Brain microvascular endothelial cell (primary cell): ENCODE data around the gene FOSL1.

ENCODE experiments used
- DNase-seq: peaks from one replicate; pipeline ENCODE4 v3.0.0-alpha.2; 2020
- H3K27ac ChIP-seq: fragments of 250-450 bp; sonication (Bioruptor Pico); 2 replicates; pipeline ENCODE4 v1.5.1; 2020; ENCODE audit warnings: mild to moderate bottlenecking, moderate library complexity
- H3K27me3 ChIP-seq: fragments of 250-450 bp; sonication (Bioruptor Pico); replicated peaks from 2 replicates; pipeline ENCODE4 v1.5.1; 2020; ENCODE audit warnings: mild to moderate bottlenecking
- H3K36me3 ChIP-seq: fragments of 250-450 bp; sonication (Bioruptor Pico); replicated peaks from 2 replicates; pipeline ENCODE4 v1.5.1; 2020; ENCODE audit warnings: mild to moderate bottlenecking
- H3K4me3 ChIP-seq: 2 replicates; pipeline ENCODE4 v1.5.1; 2011; ENCODE audit warnings: low read depth, mild to moderate bottlenecking, control low read depth, low read length, moderate library complexity
- in situ Hi-C: cut with HindIII; loops from 2 replicates; pipeline ENCODE4 v1.10.0; 2017; ENCODE audit warnings: low sequenced_read_pairs, low pct_ligation_motif_present
- TF ChIP-seq, protein P1 (sequence below): IDR thresholded peaks from 2 replicates; pipeline ENCODE4 v1.5.1; 2011; ENCODE audit warnings: low read depth, mild to moderate bottlenecking, moderate library complexity, low read length, control low read depth, inconsistent platforms; ENCODE audit errors: missing control alignments

Gene FOSL1

DNA sequence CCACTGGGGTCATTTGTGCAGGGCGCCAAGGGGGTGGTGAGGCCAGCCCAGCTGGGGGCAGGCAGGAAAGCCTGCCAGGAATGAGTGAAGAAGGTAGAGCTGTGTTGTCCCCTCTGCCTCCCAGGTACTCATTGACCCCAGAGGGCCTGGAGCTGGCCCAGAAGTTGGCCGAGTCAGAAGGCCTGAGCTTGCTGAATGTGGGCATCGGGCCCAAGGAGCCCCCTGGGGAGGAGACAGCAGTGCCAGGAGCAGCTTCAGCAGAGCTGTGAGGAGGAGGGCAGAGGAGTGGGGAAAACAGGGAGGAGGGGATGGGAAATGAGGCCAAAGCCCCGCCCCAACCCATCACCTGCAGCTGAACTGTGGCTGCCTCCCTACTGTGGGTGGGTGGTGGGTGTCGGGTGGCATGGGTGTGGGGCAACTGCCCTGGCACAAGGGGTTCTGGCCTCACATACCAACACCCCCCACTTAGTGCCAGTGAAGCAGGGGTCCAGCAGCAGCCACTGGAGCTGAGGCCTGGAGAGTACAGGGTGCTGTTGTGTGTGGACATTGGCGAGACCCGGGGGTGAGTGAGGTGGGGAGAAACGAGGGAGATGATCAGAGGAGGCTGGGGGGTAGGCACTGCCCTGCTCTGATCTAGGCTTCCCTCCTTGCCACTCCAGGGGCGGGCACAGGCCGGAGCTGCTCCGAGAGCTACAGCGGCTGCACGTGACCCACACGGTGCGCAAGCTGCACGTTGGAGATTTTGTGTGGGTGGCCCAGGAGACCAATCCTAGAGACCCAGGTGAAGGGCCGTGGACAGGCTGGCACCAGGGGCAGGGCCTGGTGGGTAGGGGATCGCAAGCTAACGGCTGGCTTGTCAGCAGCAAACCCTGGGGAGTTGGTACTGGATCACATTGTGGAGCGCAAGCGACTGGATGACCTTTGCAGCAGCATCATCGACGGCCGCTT lies 37.0 kb downstream of the FOSL1 start:
- in situ Hi-C loops = no loop called here
- Histone ChIP-seq H3K36me3 (peaks cover 55% of the 10 kb centered on the region), H3K4me3 (no peak overlapping the region), H3K27me3 (no peaks in the 10 kb centered on the region), H3K27ac (no peak overlapping the region)
- TF ChIP-seq, protein P1, sequence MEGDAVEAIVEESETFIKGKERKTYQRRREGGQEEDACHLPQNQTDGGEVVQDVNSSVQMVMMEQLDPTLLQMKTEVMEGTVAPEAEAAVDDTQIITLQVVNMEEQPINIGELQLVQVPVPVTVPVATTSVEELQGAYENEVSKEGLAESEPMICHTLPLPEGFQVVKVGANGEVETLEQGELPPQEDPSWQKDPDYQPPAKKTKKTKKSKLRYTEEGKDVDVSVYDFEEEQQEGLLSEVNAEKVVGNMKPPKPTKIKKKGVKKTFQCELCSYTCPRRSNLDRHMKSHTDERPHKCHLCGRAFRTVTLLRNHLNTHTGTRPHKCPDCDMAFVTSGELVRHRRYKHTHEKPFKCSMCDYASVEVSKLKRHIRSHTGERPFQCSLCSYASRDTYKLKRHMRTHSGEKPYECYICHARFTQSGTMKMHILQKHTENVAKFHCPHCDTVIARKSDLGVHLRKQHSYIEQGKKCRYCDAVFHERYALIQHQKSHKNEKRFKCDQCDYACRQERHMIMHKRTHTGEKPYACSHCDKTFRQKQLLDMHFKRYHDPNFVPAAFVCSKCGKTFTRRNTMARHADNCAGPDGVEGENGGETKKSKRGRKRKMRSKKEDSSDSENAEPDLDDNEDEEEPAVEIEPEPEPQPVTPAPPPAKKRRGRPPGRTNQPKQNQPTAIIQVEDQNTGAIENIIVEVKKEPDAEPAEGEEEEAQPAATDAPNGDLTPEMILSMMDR = no peak
- DNase-seq = no peak

DNA sequence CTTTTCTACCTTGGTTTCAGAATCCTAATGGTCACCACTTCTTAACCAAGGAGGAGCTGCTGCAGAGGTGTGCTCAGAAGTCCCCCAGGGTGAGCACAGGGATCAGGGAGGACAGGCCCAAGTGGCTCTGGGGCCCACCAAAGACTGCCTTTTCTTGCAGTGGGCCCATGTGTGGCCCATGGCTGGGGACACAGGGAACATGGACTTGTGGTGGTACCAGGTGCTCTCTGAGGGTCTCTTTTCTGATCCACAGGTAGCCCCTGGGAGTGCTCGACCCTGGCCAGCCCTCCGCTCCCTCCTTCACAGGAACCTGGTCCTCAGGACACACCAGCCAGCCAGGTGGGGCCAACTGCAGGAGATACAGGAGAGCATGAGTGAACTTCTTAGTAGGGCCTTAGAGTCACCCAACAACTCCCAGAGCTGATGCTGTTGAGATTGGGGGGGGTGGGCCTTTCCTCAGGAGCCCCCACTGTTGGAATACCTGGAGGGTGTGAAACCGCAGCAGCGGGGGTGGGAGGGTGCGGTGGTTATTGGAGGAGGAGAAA lies 37.9 kb downstream of the FOSL1 start:
- in situ Hi-C loops = no loop called here
- H3K36me3 ChIP-seq = peaks cover 47% of the 10 kb centered on the region
- TF ChIP-seq, protein P1 = no peak
- no peak overlapping the region for H3K4me3 ChIP-seq
- no peaks in the 10 kb centered on the region for H3K27me3 ChIP-seq
- H3K27ac ChIP-seq = no peak overlapping the region
- no peak for DNase-seq

DNA sequence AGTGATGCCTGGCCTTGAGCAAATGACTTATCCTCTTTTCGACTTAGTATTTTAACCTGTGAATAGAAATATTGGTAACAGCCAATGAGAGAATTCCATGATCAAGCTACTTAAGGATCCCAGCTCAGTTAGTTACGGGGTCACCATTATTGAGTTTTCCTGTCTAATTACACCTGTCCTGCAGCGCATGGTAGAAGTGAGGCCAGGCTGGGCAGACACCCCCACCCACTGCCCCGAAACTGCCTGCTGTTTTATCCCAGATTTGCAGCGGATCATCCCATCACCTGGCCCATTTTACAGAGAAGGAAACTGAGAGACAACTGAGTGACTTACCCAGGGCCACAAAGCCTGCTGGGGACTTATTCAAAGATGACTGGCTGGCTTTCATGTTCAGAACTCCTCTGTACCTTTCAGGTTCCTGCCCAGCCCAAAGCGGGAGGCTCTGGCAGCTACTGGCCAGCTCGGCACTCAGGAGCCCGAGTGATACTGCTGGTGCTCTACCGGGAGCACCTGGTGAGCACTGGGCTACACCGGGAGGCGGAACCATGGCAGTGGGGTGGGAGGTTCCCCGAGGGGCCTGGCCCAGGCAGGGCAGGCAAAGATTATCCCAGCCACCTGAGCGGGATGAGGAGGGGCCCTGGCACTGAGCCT lies 38.5 kb downstream of the FOSL1 start:
- Histone ChIP-seq H3K36me3 (peaks cover 48% of the 10 kb centered on the region), H3K4me3 (peak overlapping the region; percentile 89), H3K27ac (peak overlapping the region; percentile 93), H3K27me3 (no peaks in the 10 kb centered on the region)
- in situ Hi-C loops = no loop called here
- TF ChIP-seq, protein P1 = no peak
- DNase-seq = no peak

DNA sequence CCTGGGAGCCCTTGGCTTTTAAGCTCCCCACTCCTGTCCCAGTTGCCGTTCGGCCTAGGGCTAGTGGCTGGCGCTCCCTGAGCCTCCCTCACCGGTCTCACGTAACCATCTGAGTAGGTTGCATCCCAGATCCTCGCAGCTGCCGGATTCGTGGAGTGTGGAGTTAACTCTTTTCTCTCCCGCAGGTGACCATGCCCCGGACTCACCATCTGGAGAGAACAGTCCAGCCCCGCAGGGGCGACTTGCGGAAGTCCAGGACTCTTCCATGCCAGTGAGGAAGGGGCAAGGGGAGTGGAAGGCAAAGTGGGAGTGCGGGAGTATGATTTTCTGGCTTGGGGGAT lies 39.1 kb downstream of the FOSL1 start:
- in situ Hi-C loops = no loop called here
- Histone ChIP-seq H3K27me3 (no peaks in the 10 kb centered on the region), H3K4me3 (peak overlapping the region; percentile 89), H3K36me3 (peaks cover 53% of the 10 kb centered on the region), H3K27ac (peak overlapping the region; percentile 93)
- TF ChIP-seq, protein P1 = no peak
- no peak for DNase-seq

DNA sequence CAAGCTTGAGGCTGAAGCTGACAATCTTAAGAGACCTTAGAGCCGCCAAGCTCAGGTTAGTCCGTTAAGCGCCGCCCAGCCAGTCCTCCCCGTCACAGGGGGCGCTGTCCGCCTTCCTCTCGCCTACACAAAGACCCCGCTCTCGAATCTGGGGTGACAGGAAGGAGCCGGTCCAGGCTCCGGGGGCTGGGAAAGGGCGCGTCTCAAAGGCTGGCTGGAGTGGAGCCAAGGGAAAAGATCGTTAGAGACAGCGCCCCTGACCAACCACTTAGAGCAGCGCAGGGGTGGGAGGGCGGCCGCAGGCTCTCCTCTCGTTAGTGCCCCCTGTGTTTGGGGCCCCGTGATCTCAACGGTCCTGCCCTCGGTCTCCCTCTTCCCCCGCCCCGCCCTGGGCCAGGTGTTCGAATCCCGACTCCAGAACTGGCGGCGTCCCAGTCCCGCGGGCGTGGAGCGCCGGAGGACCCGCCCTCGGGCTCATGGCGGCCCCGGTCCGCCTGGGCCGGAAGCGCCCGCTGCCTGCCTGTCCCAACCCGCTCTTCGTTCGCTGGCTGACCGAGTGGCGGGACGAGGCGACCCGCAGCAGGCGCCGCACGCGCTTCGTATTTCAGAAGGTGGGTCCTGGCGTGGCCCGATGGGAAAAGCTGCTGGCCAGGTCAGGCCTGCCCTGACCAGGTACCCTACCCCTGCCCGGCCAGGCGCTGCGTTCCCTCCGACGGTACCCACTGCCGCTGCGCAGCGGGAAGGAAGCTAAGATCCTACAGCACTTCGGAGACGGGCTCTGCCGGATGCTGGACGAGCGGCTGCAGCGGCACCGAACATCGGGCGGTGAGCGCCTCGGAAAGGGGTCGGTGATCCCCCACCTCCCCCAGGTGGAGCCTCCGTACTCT lies 39.7 kb downstream of the FOSL1 start, which contains the start of gene MUS81:
Gene MUS81, plus strand, starts transcription at position 156 of the 887 bp plus-strand sequence. Its CDS starts 321 bp downstream, at position 477.
- no peaks in the 10 kb centered on the region for H3K27me3 ChIP-seq
- H3K36me3 ChIP-seq = peaks cover 53% of the 10 kb centered on the region
- peak within 1 kb of the TSS; percentile 89 for H3K4me3 ChIP-seq
- TF ChIP-seq, protein P1 = peak; percentile 90
- H3K27ac ChIP-seq = peak within 1 kb of the TSS; percentile 93
- peak; percentile 96 for DNase-seq
- in situ Hi-C loops = no loop called here
